A673 (cell line): ENCODE data around the gene LUC7L.

Source experiments
- EZH2 ChIP-seq: fragments of 200-600 bp; sonication (generic); IDR thresholded peaks from 2 replicates; pipeline ENCODE4 v1.6.1; 2017; ENCODE audit warnings: borderline replicate concordance, low read depth, mild to moderate bottlenecking, mixed read lengths, antibody characterized with exemption, low read length; ENCODE audit not compliant: poor library complexity, severe bottlenecking
- TF ChIP-seq, protein P1 (sequence below): fragments of 300-800, 200-600 bp; sonication (generic); conservative IDR thresholded peaks from 2 replicates; pipeline ENCODE4 v1.5.1; 2017; ENCODE audit warnings: low read depth, mild to moderate bottlenecking, antibody characterized with exemption, low read length, moderate library complexity, mixed read lengths

DNA sequence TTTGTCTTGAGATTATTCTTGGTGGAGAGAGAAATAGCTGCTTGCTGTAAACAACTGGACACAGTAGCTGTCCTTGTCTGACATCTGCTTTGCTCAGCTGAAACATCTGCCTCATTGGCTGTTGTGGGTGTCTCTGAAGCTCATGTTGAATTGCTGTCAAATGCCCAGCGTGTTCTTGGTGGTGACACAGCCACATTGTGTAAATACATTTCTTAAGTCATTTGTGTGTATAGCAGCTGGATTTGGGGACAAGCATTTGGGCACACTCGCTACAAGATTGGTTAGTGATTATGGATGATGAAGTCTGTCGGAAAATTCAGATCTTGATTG lies 10.7 kb upstream of the LUC7L start:
- TF ChIP-seq, protein P1, sequence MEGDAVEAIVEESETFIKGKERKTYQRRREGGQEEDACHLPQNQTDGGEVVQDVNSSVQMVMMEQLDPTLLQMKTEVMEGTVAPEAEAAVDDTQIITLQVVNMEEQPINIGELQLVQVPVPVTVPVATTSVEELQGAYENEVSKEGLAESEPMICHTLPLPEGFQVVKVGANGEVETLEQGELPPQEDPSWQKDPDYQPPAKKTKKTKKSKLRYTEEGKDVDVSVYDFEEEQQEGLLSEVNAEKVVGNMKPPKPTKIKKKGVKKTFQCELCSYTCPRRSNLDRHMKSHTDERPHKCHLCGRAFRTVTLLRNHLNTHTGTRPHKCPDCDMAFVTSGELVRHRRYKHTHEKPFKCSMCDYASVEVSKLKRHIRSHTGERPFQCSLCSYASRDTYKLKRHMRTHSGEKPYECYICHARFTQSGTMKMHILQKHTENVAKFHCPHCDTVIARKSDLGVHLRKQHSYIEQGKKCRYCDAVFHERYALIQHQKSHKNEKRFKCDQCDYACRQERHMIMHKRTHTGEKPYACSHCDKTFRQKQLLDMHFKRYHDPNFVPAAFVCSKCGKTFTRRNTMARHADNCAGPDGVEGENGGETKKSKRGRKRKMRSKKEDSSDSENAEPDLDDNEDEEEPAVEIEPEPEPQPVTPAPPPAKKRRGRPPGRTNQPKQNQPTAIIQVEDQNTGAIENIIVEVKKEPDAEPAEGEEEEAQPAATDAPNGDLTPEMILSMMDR, result no peak
- TF ChIP-seq EZH2, result no peak
